PC-3 (cell line): ENCODE results near the gene AMELX. TPM values are rescaled to one million over a fixed set of nuclear protein-coding genes. Genes with fewer than 3 reads are reported as not detected.

ENCODE experiments used
- ATAC-seq: fragments of 200-7000 bp; cut with Tn5 transposase; 2 replicates; pipeline ENCODE4 v1.9.1; 2020; ENCODE audit warnings: mild to moderate bottlenecking, moderate library complexity
- BruUV-seq: library from RNA; stranded (reverse); fragments of 400-500 nt; replicated peaks from 2 replicates; lab custom pipeline; 2021; lab: Mats Ljungman, UMichigan
- CTCF ChIA-PET: fragments of 300-600 bp; sonication (Branson Sonifier 250); formaldehyde crosslinking; loops from one replicate; lab custom pipeline; 2022; ENCODE audit warnings: antibody characterized with exemption; lab: Charles Lee
- POLR2A ChIA-PET: fragments of 300-600 bp; sonication (Branson Sonifier 250); formaldehyde crosslinking; loops from one replicate; lab custom pipeline; 2022; ENCODE audit warnings: antibody characterized with exemption; ENCODE audit not compliant: unreplicated experiment; lab: Charles Lee
- DNase-seq: peaks from one replicate; pipeline ENCODE4 v3.0.0-alpha.2; 2015
- H2AFZ ChIP-seq: fragments of 300-600 bp; sonication (generic); 2 replicates; pipeline ENCODE4 v1.6.0; 2016; ENCODE audit warnings: antibody characterized with exemption, low read length
- H3F3A ChIP-seq: fragments of 300-600 bp; sonication (generic); one replicate; pipeline ENCODE4 v1.6.0; 2017; ENCODE audit warnings: antibody characterized with exemption, low read length, control low read depth, mild to moderate bottlenecking; ENCODE audit not compliant: unreplicated experiment
- H3K27ac ChIP-seq: fragments of 300-600 bp; sonication (generic); 2 replicates; pipeline ENCODE4 v1.5.1; 2016; ENCODE audit warnings: mild to moderate bottlenecking, low read length
- H3K27me3 ChIP-seq: fragments of 300-600 bp; sonication (generic); 2 replicates; pipeline ENCODE4 v1.6.1; 2016; ENCODE audit warnings: low read length, mixed read lengths
- H3K36me3 ChIP-seq: fragments of 300-600 bp; sonication (generic); 2 replicates; pipeline ENCODE4 v1.6.1; 2016; ENCODE audit warnings: low read depth, mixed run types, low read length, mixed read lengths
- H3K4me1 ChIP-seq: fragments of 300-600 bp; sonication (generic); 2 replicates; pipeline ENCODE4 v1.5.1; 2016; ENCODE audit warnings: low read length; ENCODE audit not compliant: insufficient read depth
- H3K4me2 ChIP-seq: fragments of 300-600 bp; sonication (generic); 2 replicates; pipeline ENCODE4 v1.6.0; 2016; ENCODE audit warnings: low read length
- H3K4me3 ChIP-seq: fragments of 300-600 bp; sonication (generic); 2 replicates; pipeline ENCODE4 v1.5.1; 2016; ENCODE audit warnings: mild to moderate bottlenecking, low read length, mixed read lengths
- H3K79me2 ChIP-seq: fragments of 300-600 bp; sonication (generic); 2 replicates; pipeline ENCODE4 v1.6.1; 2017; ENCODE audit warnings: low read length, mixed read lengths
- H3K9ac ChIP-seq: fragments of 300-600 bp; sonication (generic); 2 replicates; pipeline ENCODE4 v1.6.0; 2016; ENCODE audit warnings: mild to moderate bottlenecking, low read length
- H3K9me2 ChIP-seq: fragments of 300-600 bp; sonication (generic); replicated peaks from 2 replicates; pipeline ENCODE4 v1.6.1; 2016; ENCODE audit warnings: mixed run types, low read length, mixed read lengths
- H3K9me3 ChIP-seq: fragments of 300-600 bp; sonication (generic); 2 replicates; pipeline ENCODE4 v1.6.1; 2016; ENCODE audit warnings: low read length, mixed read lengths
- H4K20me1 ChIP-seq: fragments of 300-600 bp; sonication (generic); 2 replicates; pipeline ENCODE4 v1.6.1; 2016; ENCODE audit warnings: low read length, mixed read lengths
- CTCF ChIP-seq: fragments of 300-600 bp; sonication (generic); conservative IDR thresholded peaks from 2 replicates; pipeline ENCODE4 v1.5.1; 2017; ENCODE audit warnings: antibody characterized with exemption, low read depth, mild to moderate bottlenecking, low read length
- EZH2 ChIP-seq: fragments of 300-600 bp; sonication (generic); IDR thresholded peaks from one replicate; pipeline ENCODE4 v1.6.1; 2017; ENCODE audit warnings: antibody characterized with exemption, mild to moderate bottlenecking, low read length; ENCODE audit not compliant: unreplicated experiment
- EZH2phosphoT487 ChIP-seq: fragments of 300-600 bp; sonication (generic); IDR thresholded peaks from 2 replicates; pipeline ENCODE4 v1.6.1; 2018; ENCODE audit warnings: mild to moderate bottlenecking, antibody characterized with exemption, low read length, borderline replicate concordance
- intact Hi-C: fragments of 100-400 bp; cut with micrococcal nuclease; formaldehyde crosslinking; loops from 2 replicates; pipeline ENCODE4 v1.9.0; 2023
- total RNA-seq: library from RNA; depleted of rRNA; stranded (reverse); fragments of >200 nt; gene quantifications from 2 replicates; pipeline ENCODE4 v1.2.3, GENCODE V29; 2014

The AMELX gene
- total RNA-seq, 1 experiment from 2014 or later = not detected

DNA sequence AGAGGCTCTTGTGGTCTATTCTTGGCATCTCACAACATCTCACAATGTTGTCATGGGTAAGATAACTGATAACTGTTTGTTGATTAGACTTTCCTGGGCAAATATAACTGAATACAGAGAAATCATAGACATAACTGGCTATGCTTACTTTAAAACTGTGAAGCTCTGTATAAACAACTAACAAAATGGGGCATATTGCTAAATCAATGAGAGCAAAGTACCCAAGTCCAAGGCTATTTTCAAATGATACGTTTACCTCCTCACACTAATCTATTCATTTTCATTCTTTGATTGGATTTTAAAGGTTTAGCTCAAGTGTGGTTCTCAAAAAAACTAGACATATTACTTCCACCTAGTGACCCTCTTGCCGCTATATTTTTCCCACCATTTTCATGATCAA lies 38.6 kb downstream of the AMELX start:
- Histone ChIP-seq H3K9me3 (no peaks in the 10 kb centered on the region), H3K9me2 (no peaks in the 10 kb centered on the region), H3K79me2 (no peaks in the 10 kb centered on the region), H3K27ac (no peak overlapping the region), H3K9ac (no peak overlapping the region), H3K4me3 (no peak overlapping the region), H3F3A (no peaks in the 10 kb centered on the region), H3K36me3 (no peaks in the 10 kb centered on the region), H3K27me3 (no peaks in the 10 kb centered on the region), H3K4me1 (peaks cover 13% of the 10 kb centered on the region), H2AFZ (no peak overlapping the region), H3K4me2 (no peak overlapping the region), H4K20me1 (no peaks in the 10 kb centered on the region)
- BruUV-seq = no TSS peak
- DNase-seq = no peak
- TF ChIP-seq EZH2phosphoT487 (no peak), CTCF (no peak), EZH2 (no peak)
- POLR2A ChIA-PET = no interaction called here
- intact Hi-C loops = no loop called here
- CTCF ChIA-PET = no interaction called here
- no peak for ATAC-seq

- H4K20me1 ChIP-seq = no peaks in the 10 kb centered on the region
- H2AFZ ChIP-seq = no peak overlapping the region
- ATAC-seq (no peak), DNase-seq (peak; percentile 27)
- ChIA-PET POLR2A (no interaction called here), CTCF (no interaction called here)
- intact Hi-C loops = no loop called here
- no peaks in the 10 kb centered on the region for H3K27me3 ChIP-seq
- no peaks in the 10 kb centered on the region for H3K36me3 ChIP-seq
- H3K4me1 ChIP-seq = peaks cover 6% of the 10 kb centered on the region
- no peak overlapping the region for H3K27ac ChIP-seq
- H3F3A ChIP-seq = no peaks in the 10 kb centered on the region
- H3K4me3 ChIP-seq = no peak overlapping the region
- no peak overlapping the region for H3K4me2 ChIP-seq
- TF ChIP-seq EZH2 (no peak), EZH2phosphoT487 (no peak), CTCF (no peak)
- no peaks in the 10 kb centered on the region for H3K79me2 ChIP-seq
- no peaks in the 10 kb centered on the region for H3K9me2 ChIP-seq
- H3K9ac ChIP-seq = no peak overlapping the region
- H3K9me3 ChIP-seq = no peaks in the 10 kb centered on the region
- BruUV-seq = no TSS peak
Measured at GRCh38 chrX:11334165-11334564, 41.0 kb downstream of the AMELX start.

- no peak overlapping the region for H2AFZ ChIP-seq
- TF ChIP-seq CTCF = no peak
- no peak for TF ChIP-seq EZH2phosphoT487
- no peak for TF ChIP-seq EZH2
- H3K9me3 ChIP-seq = no peaks in the 10 kb centered on the region
- no peak for ATAC-seq
- H3K27ac ChIP-seq = no peak overlapping the region
- H3K9ac ChIP-seq = no peak overlapping the region
- no peaks in the 10 kb centered on the region for H3K79me2 ChIP-seq
- CTCF ChIA-PET = no interaction called here
- POLR2A ChIA-PET = no interaction called here
- no TSS peak for BruUV-seq
- peaks cover 4% of the 10 kb centered on the region for H3K4me1 ChIP-seq
- H3K27me3 ChIP-seq = no peaks in the 10 kb centered on the region
- intact Hi-C loops = no loop called here
- DNase-seq = no peak
- no peaks in the 10 kb centered on the region for H3K36me3 ChIP-seq
- no peak overlapping the region for H3K4me3 ChIP-seq
- no peaks in the 10 kb centered on the region for H4K20me1 ChIP-seq
- H3K9me2 ChIP-seq = no peaks in the 10 kb centered on the region
- H3K4me2 ChIP-seq = no peak overlapping the region
- no peaks in the 10 kb centered on the region for H3F3A ChIP-seq
Measured at GRCh38 chrX:11336201-11336600, 43.0 kb downstream of the AMELX start.
